ENCODE data around the gene PAX2. TPM values are rescaled to one million over a fixed set of nuclear protein-coding genes. Genes with fewer than 3 reads are reported as not detected.

Gene PAX2
- total RNA-seq, 4 donors from 2014 or later = not detected

DNA sequence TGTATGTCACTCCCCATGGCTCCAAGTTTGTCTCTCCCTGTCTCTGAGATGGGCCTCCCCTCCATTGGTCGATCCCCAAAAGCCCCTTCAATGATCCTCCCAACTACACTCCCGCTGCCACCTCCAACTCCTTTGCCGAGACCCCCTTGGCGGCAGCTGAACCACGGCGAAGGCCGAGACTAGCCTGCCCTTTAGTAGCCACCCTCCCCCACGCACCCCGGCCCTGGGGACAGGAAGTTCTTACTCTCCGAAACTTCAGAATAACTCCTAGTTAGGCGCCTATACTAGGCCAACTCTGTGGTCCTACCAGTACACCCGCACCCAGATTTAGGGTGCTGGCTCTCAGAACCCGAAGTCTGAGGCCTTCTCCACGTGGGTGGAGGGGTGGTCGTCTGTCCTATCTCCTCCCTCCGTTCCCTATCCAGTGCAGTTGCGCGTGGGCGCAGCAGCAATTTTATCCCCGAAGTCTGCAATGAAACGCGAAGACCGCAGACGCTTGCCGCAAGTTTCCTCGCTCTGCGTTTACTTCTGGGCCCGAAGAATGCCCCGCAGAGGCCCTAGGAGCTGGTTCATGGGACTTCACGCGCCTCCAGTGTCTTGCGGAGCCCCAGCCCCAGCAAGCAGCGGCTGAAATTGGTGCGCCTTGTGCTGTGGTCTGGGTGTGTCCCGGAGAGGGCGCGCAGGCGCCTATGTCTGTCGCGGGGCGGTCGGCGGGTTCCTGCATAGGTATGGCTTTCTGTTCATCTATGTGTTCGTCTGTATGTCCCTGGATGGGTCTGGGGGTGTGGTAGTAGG, 84.7 kb downstream of the PAX2 start:
- Histone ChIP-seq H3K27ac (no peak overlapping the region), H3K9me3 (no peaks in the 10 kb centered on the region), H3K4me1 (peaks cover 18 to 42% (median 36%) of the 10 kb centered on the region in 4 donors), H3K36me3 (no peaks in the 10 kb centered on the region), H3K4me3 (no peak overlapping the region), H3K27me3 (peaks cover 100% of the 10 kb centered on the region)
- no peak for DNase-seq
- in situ Hi-C loops (cut with MboI; ENCODE audit: low pct_ligation_motif_present in 1 of 4, low pct_unique_long_range_greater_than_20kb in 1 of 4, low sequenced_read_pairs in 3 of 4) (no loop called here), intact Hi-C loops (cut with DNase I; ENCODE audit: low total_unique reads) (no loop called here)
- 14 to 17% methylated on average over 5 to 43 of the region's 44 CpGs for WGBS, 2 donors (ENCODE audit: low coverage in 1 of 2)
- TF ChIP-seq POLR2AphosphoS5 (IDR thresholded peaks at IDR 0.05) = no peak

DNA sequence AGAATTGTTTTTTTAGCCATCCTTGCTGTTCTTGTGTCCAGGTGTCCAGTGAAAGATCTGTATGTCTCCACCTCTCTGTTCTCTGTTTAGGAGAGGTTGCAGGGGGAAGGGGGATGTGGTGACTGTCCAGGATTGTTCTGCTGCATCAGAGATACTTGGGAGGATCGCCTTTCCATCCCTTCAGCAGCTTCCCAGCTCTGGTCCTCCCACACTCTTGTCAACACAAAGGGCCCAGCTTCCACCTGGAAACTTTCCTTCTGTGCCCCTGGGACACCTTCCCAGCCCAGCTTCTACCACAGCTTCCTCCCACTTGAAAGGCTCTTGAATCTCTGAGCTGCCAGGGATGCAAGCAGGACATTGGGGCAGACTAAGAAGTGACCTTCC, 85.3 kb downstream of the PAX2 start:
- in situ Hi-C loops (cut with MboI; ENCODE audit: low pct_ligation_motif_present in 1 of 4, low pct_unique_long_range_greater_than_20kb in 1 of 4, low sequenced_read_pairs in 3 of 4) = no loop called here
- Histone ChIP-seq H3K4me3 (no peak overlapping the region), H3K27me3 (peaks cover 100% of the 10 kb centered on the region), H3K27ac (no peak overlapping the region), H3K4me1 (peaks cover 18 to 42% (median 36%) of the 10 kb centered on the region in 4 donors), H3K36me3 (no peaks in the 10 kb centered on the region), H3K9me3 (no peaks in the 10 kb centered on the region)
- 14 to 33% methylated on average over 1 of the region's 1 CpG for WGBS, 2 donors (ENCODE audit: low coverage in 1 of 2)
- intact Hi-C loops (cut with DNase I; ENCODE audit: low total_unique reads) = no loop called here
- no peak for DNase-seq
- TF ChIP-seq POLR2A (IDR thresholded peaks at IDR 0.05) (no peak), POLR2AphosphoS5 (IDR thresholded peaks at IDR 0.05) (no peak), EP300 (IDR thresholded peaks at IDR 0.05; ENCODE audit: low read depth) (no peak)
- TF ChIP-seq, protein P1, sequence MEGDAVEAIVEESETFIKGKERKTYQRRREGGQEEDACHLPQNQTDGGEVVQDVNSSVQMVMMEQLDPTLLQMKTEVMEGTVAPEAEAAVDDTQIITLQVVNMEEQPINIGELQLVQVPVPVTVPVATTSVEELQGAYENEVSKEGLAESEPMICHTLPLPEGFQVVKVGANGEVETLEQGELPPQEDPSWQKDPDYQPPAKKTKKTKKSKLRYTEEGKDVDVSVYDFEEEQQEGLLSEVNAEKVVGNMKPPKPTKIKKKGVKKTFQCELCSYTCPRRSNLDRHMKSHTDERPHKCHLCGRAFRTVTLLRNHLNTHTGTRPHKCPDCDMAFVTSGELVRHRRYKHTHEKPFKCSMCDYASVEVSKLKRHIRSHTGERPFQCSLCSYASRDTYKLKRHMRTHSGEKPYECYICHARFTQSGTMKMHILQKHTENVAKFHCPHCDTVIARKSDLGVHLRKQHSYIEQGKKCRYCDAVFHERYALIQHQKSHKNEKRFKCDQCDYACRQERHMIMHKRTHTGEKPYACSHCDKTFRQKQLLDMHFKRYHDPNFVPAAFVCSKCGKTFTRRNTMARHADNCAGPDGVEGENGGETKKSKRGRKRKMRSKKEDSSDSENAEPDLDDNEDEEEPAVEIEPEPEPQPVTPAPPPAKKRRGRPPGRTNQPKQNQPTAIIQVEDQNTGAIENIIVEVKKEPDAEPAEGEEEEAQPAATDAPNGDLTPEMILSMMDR (IDR thresholded peaks at IDR 0.05) = no peak

DNA sequence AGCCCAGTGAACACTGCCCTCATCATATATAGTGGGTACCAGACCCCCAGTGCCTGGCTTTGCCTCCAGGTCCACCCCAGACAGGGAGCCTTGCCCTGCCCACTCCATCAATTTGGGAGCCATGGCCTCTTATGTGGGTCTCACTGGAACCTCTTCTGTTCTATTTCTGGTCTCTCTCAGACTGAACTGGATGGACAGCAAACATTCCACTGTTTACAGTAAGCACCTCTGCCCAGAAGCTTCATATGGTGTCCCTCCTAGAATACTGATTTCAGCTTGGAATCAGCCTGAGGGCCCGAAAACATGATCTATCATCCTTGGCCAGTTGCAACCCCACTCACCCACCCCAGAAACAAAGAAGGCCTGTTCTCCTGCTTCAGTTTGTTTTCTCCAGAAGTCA, 86.4 kb downstream of the PAX2 start:
- Histone ChIP-seq H3K36me3 (no peaks in the 10 kb centered on the region), H3K4me3 (no peak overlapping the region), H3K27ac (no peak overlapping the region), H3K4me1 (peaks cover 16 to 35% (median 31%) of the 10 kb centered on the region in 4 donors), H3K27me3 (peaks cover 98% of the 10 kb centered on the region), H3K9me3 (no peaks in the 10 kb centered on the region)
- DNase-seq = no peak
- in situ Hi-C loops (cut with MboI; ENCODE audit: low pct_ligation_motif_present in 1 of 4, low pct_unique_long_range_greater_than_20kb in 1 of 4, low sequenced_read_pairs in 3 of 4) = no loop called here
- no peak for TF ChIP-seq POLR2A (IDR thresholded peaks at IDR 0.05)
- no peak for TF ChIP-seq EP300 (IDR thresholded peaks at IDR 0.05; ENCODE audit: low read depth)
- no peak for TF ChIP-seq POLR2AphosphoS5 (IDR thresholded peaks at IDR 0.05)
- TF ChIP-seq, protein P1 (IDR thresholded peaks at IDR 0.05) = no peak
- intact Hi-C loops (cut with DNase I; ENCODE audit: low total_unique reads) = no loop called here
- 88% methylated on average over 1 of the region's 1 CpG; no CpG with 5 or more reads in 1 of the 2 donors for WGBS, 2 donors (ENCODE audit: low coverage in 1 of 2)

DNA sequence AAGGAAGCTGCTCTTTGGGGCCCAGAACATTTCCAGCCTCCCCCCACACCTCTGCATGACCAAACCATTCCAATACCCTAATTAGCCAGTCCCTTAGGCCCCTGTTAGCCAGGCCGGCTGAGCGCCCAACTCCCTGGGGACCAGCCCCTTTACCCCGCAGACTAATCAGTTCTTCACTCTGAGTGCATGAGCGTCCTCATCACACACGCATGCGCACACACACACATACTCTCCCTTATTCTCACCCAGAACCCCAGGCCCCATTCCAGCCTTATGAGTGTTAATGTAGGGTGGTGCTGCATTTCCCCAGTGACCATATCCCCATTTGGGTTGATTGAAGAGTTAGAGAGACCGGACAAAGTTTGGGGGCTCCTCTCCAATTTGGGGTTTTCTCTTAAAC, 90.4 kb downstream of the PAX2 start:
- TF ChIP-seq POLR2A (IDR thresholded peaks at IDR 0.05) = no peak
- TF ChIP-seq, protein P1 (IDR thresholded peaks at IDR 0.05) = no peak
- TF ChIP-seq POLR2AphosphoS5 (IDR thresholded peaks at IDR 0.05) = no peak
- no peak for TF ChIP-seq EP300 (IDR thresholded peaks at IDR 0.05; ENCODE audit: low read depth)
- Histone ChIP-seq H3K36me3 (no peaks in the 10 kb centered on the region), H3K4me3 (no peak overlapping the region), H3K9me3 (no peaks in the 10 kb centered on the region), H3K4me1 (no peaks in the 10 kb centered on the region), H3K27ac (no peak overlapping the region), H3K27me3 (peaks cover 93% of the 10 kb centered on the region)
- WGBS, 2 donors (ENCODE audit: low coverage in 1 of 2) = 91% methylated on average over 7 of the region's 7 CpGs; no CpG with 5 or more reads in 1 of the 2 donors
- intact Hi-C loops (cut with DNase I; ENCODE audit: low total_unique reads) (no loop called here), in situ Hi-C loops (cut with MboI; ENCODE audit: low pct_ligation_motif_present in 1 of 4, low pct_unique_long_range_greater_than_20kb in 1 of 4, low sequenced_read_pairs in 3 of 4) (no loop called here)
- no peak for DNase-seq
